ENCODE results near the gene PDGFRA. TPM values are rescaled to one million over a fixed set of nuclear protein-coding genes. Genes with fewer than 3 reads are reported as not detected.

Gene PDGFRA
- total RNA-seq (2022; extraction: Qiagen RNA extraction), result 0.33 to 0.79 TPM (median 0.47 TPM) in 5 replicates

GRCh38 chr4:54228961-54229501 lies at the start of gene PDGFRA:
Gene PDGFRA (plus strand): TSS chr4:54229293. CDS start chr4:54258769, 29,476 bp downstream.

Other genes starting within 250 kb of the PDGFRA start
- gene CHIC2, start 164.7 kb upstream of the PDGFRA start, total RNA-seq (2022; extraction: Qiagen RNA extraction), result 8.3 to 10.6 TPM (median 8.5 TPM) in 5 replicates
- not detected in 5 replicates for gene GSX2, start 129.1 kb upstream of the PDGFRA start, total RNA-seq (2022; extraction: Qiagen RNA extraction)